K562 (cell line): ENCODE results near the gene ZNF862. TPM values are rescaled to one million over a fixed set of nuclear protein-coding genes. Genes with fewer than 3 reads are reported as not detected.
A peak's percentile ranks its signal among the peaks of the same experiment; 100 is the strongest.

Source experiments
- ATAC-seq: fragments of 200-7000 bp; cut with Tn5 transposase; 3 replicates; pipeline ENCODE4 v1.9.1; 2020; ENCODE audit warnings: moderate library complexity
- BruUV-seq: library from RNA; stranded (reverse); fragments of 400-500 nt; replicated peaks from 2 replicates; lab custom pipeline; 2021; lab: Mats Ljungman, UMichigan
- CTCF ChIA-PET: fragments of 300-600 bp; formaldehyde crosslinking; extraction: SDS; loops from one replicate; lab custom pipeline; 2021; ENCODE audit warnings: low intra/inter-chr PET ratio; lab: Yijun Ruan, JAX
- POLR2A ChIA-PET: fragments of 300-600, 350-650 bp; sonication (Branson Sonifier 250); formaldehyde crosslinking; extraction: SDS; loops from one replicate; lab custom pipeline; 2021; ENCODE audit warnings: antibody characterized with exemption, inconsistent platforms; lab: Yijun Ruan, JAX
- DNase-seq, 4 experiments: peaks; one replicate each; pipeline versions ENCODE4 v3.0.0 to v3.0.0-alpha.2; 2011 to 2018; ENCODE audit warnings: low spot score in 3 of 4, mixed read lengths in 3 of 4; ENCODE audit errors: extremely low read depth in 1 of 4
- FAIRE-seq: peaks from 2 replicates; lab custom pipeline; 2011; peaks lifted over from hg19 to GRCh38; lab: Jason Lieb, UNC
- H2AFZ ChIP-seq: 2 replicates; pipeline ENCODE4 v1.6.0; 2011; ENCODE audit warnings: low read depth, low read length, control low read depth, inconsistent platforms
- H3K27ac ChIP-seq: fragments of 200-600 bp; 3 replicates; pipeline ENCODE4 v1.8.0; 2011; ENCODE audit warnings: low read depth, mild to moderate bottlenecking, control low read depth, inconsistent platforms, low read length, moderate library complexity, mixed read lengths; ENCODE audit errors: extremely low read depth
- H3K27me3 ChIP-seq, 2 experiments: fragments of 300-600 bp in 1 of 2; 2 replicates in 1 of 2; 3 replicates in 1 of 2; pipeline versions ENCODE4 v1.6.0 to v1.8.0; 2011; ENCODE audit warnings: inconsistent platforms in 2 of 2, low read length in 2 of 2, mild to moderate bottlenecking in 1 of 2, mixed read lengths in 1 of 2, moderate library complexity in 1 of 2; ENCODE audit not compliant: control insufficient read depth in 2 of 2, insufficient read depth in 2 of 2
- H3K36me3 ChIP-seq: fragments of 300-600 bp; 3 replicates; pipeline ENCODE4 v1.8.0; 2011; ENCODE audit warnings: mild to moderate bottlenecking, low read length, inconsistent platforms; ENCODE audit not compliant: control insufficient read depth, insufficient read depth
- H3K4me1 ChIP-seq, 2 experiments: fragments of 200-600 bp in 1 of 2; replicated peaks in 1 of 2; 2 replicates in 1 of 2; 3 replicates in 1 of 2; pipeline versions ENCODE4 v1.5.1 to v1.8.0; 2011; ENCODE audit warnings: inconsistent platforms in 2 of 2, low read length in 2 of 2, mild to moderate bottlenecking in 1 of 2, mixed read lengths in 1 of 2, moderate library complexity in 1 of 2; ENCODE audit not compliant: control insufficient read depth in 2 of 2, insufficient read depth in 2 of 2
- H3K4me2 ChIP-seq: 2 replicates; pipeline ENCODE4 v1.6.1; 2011; ENCODE audit warnings: low read length, control low read depth, inconsistent platforms, mixed read lengths; ENCODE audit not compliant: insufficient read depth
- H3K4me3 ChIP-seq: fragments of 200-600 bp; sonication (generic), shearing (Covaris generic); 2 replicates; pipeline ENCODE4 v1.5.1; 2016; ENCODE audit warnings: control low read depth, inconsistent platforms
- H3K79me2 ChIP-seq: fragments of 200-600 bp; 3 replicates; pipeline ENCODE4 v1.8.0; 2011; ENCODE audit warnings: low read length, inconsistent platforms; ENCODE audit not compliant: control insufficient read depth, insufficient read depth
- H3K9ac ChIP-seq, 2 experiments: 2 replicates each; pipeline versions ENCODE4 v1.6.0 to v1.6.1; 2011; ENCODE audit warnings: low read depth in 2 of 2, low read length in 2 of 2, control low read depth in 1 of 2, inconsistent platforms in 1 of 2, mild to moderate bottlenecking in 1 of 2, mixed read lengths in 1 of 2; ENCODE audit not compliant: insufficient read depth in 1 of 2
- H3K9me1 ChIP-seq: one replicate; pipeline ENCODE4 v1.6.0; 2011; ENCODE audit warnings: inconsistent platforms, mild to moderate bottlenecking, low read length, moderate library complexity; ENCODE audit not compliant: control insufficient read depth, insufficient read depth
- H3K9me3 ChIP-seq: replicated peaks from 2 replicates; pipeline ENCODE4 v1.5.1; 2011; ENCODE audit warnings: low read depth, low read length, inconsistent platforms; ENCODE audit not compliant: control insufficient read depth, insufficient read depth
- H4K20me1 ChIP-seq: replicated peaks from 2 replicates; pipeline ENCODE4 v1.6.1; 2011; ENCODE audit warnings: low read length, inconsistent platforms, mixed read lengths; ENCODE audit not compliant: control insufficient read depth, insufficient read depth
- TEAD1 ChIP-seq, 2 experiments: fragments of 450-650 bp in 1 of 2; sonication (generic) in 1 of 2; formaldehyde crosslinking; IDR thresholded peaks; 2 replicates each; pipeline versions ENCODE4 v1.4.0 to v1.8.0; 2020 to 2022; ENCODE audit warnings: mild to moderate bottlenecking in 2 of 2, missing genetic modification reagents in 1 of 2
- WGBS: fragments of 100-300 bp; shearing (Covaris generic); methylation state at CpG from one replicate; pipeline ENCODE4 v1.1.6; 2016; ENCODE audit warnings: low coverage, mixed read lengths; ENCODE audit not compliant: insufficient coverage; ENCODE audit errors: missing lambda C conversion rate; 5-methylcytosine and 5-hydroxymethylcytosine counted together
- in situ Hi-C: fragments of 300-500 bp; cut with MboI; formaldehyde crosslinking; loops from 4 replicates; pipeline ENCODE4 v1.15.0; 2018; ENCODE audit warnings: inconsistent platforms, mixed read lengths
- intact Hi-C: fragments of 100-400 bp; cut with micrococcal nuclease; formaldehyde crosslinking; loops from 2 replicates; pipeline ENCODE4 v1.14.2; 2022
- polyA plus RNA-seq, 8 experiments: library from polyadenylated mRNA; depleted of rRNA in 4 of 8; stranded (reverse) in 5 of 8; unstranded in 3 of 8; fragments of >200 nt; fragmentation: Nextera tagmentation in 2 of 8; fragmentation: Illumina TruSeq in 1 of 8; extraction: Ambion mirVana in 2 of 8; extraction: Trizol in 1 of 8; gene quantifications; 2 replicates each; pipeline versions ENCODE4 v1.2.1 to v1.2.3, GENCODE V29; 2011 to 2014; ENCODE audit warnings: inconsistent platforms in 1 of 8, missing spikeins in 1 of 8
- total RNA-seq, 7 experiments: library from RNA; depleted of rRNA in 6 of 7; stranded (reverse); fragments of >200 nt in 6 of 7; fragmentation: Illumina TruSeq in 2 of 7; extraction: Trizol in 2 of 7; gene quantifications; 2 replicates each; pipeline versions ENCODE4 v1.2.1 to v1.2.3, GENCODE V29; 2011 to 2021; ENCODE audit warnings: low replicate concordance in 1 of 7
- TF ChIP-seq, protein P1 (sequence below): fragments of 450-650 bp; IDR thresholded peaks from 2 replicates; pipeline ENCODE4 v1.6.1; 2017; ENCODE audit warnings: antibody characterized with exemption
- TF ChIP-seq, protein P2 (sequence below): IDR thresholded peaks from 3 replicates; pipeline ENCODE4 v1.6.1; 2011; ENCODE audit warnings: borderline replicate concordance, mild to moderate bottlenecking, moderate library complexity; ENCODE audit not compliant: insufficient read length; ENCODE audit errors: extremely low read depth

ZNF862 gene
- total and polyA plus RNA-seq, 9 of the 15 experiments (the other 6 are each of a cell fraction or from before 2014, with no cell fraction given): 1.1 to 3.9 (median 2.6) TPM

DNA sequence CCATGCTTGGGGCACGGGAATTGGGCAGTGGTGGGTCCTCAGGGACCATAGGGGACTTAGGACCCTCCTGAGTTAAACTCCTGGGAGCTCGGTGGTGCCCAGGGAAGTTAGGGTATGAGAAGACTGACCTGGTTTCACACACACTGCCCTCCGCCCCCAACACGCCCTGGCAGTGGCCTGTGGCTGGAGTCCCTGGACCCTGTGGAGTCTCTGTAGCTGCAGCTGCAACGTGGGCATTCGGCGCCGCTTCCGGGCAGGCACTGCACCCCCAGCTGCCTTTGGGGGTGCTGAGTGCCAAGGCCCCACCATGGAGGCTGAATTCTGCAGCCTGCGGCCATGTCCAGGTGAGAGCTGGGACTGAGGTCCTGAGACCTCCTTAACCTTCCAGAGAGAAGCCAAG lies 29.9 kb upstream of the ZNF862 start:
- DNase-seq: no peak
- no peak overlapping the region for H3K27ac ChIP-seq
- no peaks in the 10 kb centered on the region for H3K79me2 ChIP-seq
- intact Hi-C loops: no loop called here
- in situ Hi-C loops: no loop called here
- no peaks in the 10 kb centered on the region for H3K36me3 ChIP-seq
- no peaks in the 10 kb centered on the region for H3K9me1 ChIP-seq
- CTCF ChIA-PET: no interaction called here
- no peaks in the 10 kb centered on the region for H3K9me3 ChIP-seq
- no peak for FAIRE-seq
- WGBS: 2% methylated on average over 10 of the region's 10 CpGs
- BruUV-seq: no TSS peak
- no peak overlapping the region for H3K4me2 ChIP-seq
- no peak overlapping the region for H2AFZ ChIP-seq
- peaks cover 9 to 68% of the 10 kb centered on the region in 2 experiments; a peak in 4 of 5 replicates for H3K27me3 ChIP-seq
- H3K4me3 ChIP-seq: no peak overlapping the region
- TF ChIP-seq TEAD1 (CRISPR knock-in tag; IDR thresholded peaks at IDR 0.05): 0 out of 4 replicates have a peak, but pooled peaks of 1 of the 2 experiments have one; percentile 32
- TF ChIP-seq, protein P1, sequence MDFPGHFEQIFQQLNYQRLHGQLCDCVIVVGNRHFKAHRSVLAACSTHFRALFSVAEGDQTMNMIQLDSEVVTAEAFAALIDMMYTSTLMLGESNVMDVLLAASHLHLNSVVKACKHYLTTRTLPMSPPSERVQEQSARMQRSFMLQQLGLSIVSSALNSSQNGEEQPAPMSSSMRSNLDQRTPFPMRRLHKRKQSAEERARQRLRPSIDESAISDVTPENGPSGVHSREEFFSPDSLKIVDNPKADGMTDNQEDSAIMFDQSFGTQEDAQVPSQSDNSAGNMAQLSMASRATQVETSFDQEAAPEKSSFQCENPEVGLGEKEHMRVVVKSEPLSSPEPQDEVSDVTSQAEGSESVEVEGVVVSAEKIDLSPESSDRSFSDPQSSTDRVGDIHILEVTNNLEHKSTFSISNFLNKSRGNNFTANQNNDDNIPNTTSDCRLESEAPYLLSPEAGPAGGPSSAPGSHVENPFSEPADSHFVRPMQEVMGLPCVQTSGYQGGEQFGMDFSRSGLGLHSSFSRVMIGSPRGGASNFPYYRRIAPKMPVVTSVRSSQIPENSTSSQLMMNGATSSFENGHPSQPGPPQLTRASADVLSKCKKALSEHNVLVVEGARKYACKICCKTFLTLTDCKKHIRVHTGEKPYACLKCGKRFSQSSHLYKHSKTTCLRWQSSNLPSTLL: no peak
- TF ChIP-seq, protein P2, sequence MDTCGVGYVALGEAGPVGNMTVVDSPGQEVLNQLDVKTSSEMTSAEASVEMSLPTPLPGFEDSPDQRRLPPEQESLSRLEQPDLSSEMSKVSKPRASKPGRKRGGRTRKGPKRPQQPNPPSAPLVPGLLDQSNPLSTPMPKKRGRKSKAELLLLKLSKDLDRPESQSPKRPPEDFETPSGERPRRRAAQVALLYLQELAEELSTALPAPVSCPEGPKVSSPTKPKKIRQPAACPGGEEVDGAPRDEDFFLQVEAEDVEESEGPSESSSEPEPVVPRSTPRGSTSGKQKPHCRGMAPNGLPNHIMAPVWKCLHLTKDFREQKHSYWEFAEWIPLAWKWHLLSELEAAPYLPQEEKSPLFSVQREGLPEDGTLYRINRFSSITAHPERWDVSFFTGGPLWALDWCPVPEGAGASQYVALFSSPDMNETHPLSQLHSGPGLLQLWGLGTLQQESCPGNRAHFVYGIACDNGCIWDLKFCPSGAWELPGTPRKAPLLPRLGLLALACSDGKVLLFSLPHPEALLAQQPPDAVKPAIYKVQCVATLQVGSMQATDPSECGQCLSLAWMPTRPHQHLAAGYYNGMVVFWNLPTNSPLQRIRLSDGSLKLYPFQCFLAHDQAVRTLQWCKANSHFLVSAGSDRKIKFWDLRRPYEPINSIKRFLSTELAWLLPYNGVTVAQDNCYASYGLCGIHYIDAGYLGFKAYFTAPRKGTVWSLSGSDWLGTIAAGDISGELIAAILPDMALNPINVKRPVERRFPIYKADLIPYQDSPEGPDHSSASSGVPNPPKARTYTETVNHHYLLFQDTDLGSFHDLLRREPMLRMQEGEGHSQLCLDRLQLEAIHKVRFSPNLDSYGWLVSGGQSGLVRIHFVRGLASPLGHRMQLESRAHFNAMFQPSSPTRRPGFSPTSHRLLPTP: no peak
- H4K20me1 ChIP-seq: peaks cover 19% of the 10 kb centered on the region; the same call in 1 of the 2 replicates
- no peak for ATAC-seq
- POLR2A ChIA-PET: interaction anchor here (1.0 to 1.1 kb wide), 2 partner anchors 11 to 13 kb away, joined by 3 to 6 read pairs; no protein-coding TSS in a partner anchor
- H3K9ac ChIP-seq: no peak overlapping the region; a peak in 1 of 4 replicates
- peaks cover 3 to 39% of the 10 kb centered on the region in 2 experiments; a peak in 3 of 5 replicates for H3K4me1 ChIP-seq
